GM12891 (cell line): ENCODE data around the gene DLGAP1.

Experiments used
- POLR2A ChIP-seq: IDR thresholded peaks from 2 replicates; pipeline ENCODE4 v1.6.1; 2011; ENCODE audit warnings: low read depth, low read length, control low read depth
- POLR2AphosphoS5 ChIP-seq: IDR thresholded peaks from 2 replicates; pipeline ENCODE4 v1.6.1; 2011; ENCODE audit warnings: low read depth, low read length, control low read depth
- POU2F2 ChIP-seq: IDR thresholded peaks from 2 replicates; pipeline ENCODE4 v1.6.1; 2011; ENCODE audit warnings: low read depth, mild to moderate bottlenecking, control low read depth, low read length, moderate library complexity
- SPI1 ChIP-seq: IDR thresholded peaks from 2 replicates; pipeline ENCODE4 v1.6.1; 2011; ENCODE audit warnings: low read depth, low read length, control low read depth
- TAF1 ChIP-seq: IDR thresholded peaks from 2 replicates; pipeline ENCODE4 v1.6.1; 2011; ENCODE audit warnings: low read depth, low read length, control low read depth

DNA sequence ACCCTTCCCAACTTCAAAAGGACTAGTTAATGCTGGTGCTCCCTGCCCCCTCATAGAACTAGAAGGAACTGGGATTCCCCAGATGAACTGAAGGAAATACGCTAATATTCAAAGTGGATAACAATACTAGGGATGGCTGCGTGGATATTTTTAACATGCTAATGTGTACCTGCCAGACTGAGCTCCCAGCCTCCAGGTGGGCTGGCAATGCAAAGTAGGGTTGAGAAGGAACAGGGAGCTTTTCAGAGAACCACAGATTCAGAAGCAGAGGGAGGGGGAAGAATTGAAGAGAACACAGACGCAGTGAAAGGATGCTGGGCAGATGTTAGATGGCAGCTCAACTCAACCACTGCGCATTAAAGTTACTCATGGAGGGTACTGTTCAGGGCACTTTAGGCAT, 650.8 kb downstream of the DLGAP1 start:
- no peak for TF ChIP-seq TAF1
- no peak for TF ChIP-seq POLR2AphosphoS5
- TF ChIP-seq POLR2A, result no peak
- no peak for TF ChIP-seq SPI1
- no peak for TF ChIP-seq POU2F2
